ENCODE measurements around the gene RPS6KA5.
"Not testable (repeated sequence)": the region's sequence is repeated elsewhere in the genome, so short reads cannot be mapped to it uniquely, and the experiment has no call there.

Gene RPS6KA5

GRCh38 chr14:91060351-91061055 is at the start of gene RPS6KA5:
RPS6KA5 (minus strand) TSS chr14:91060641; CDS start chr14:91060434, 207 bp downstream.
- DNase-seq (ENCODE audit: low read depth in 2 of 2): peak; percentile 99 to 100

GRCh38 chr14:91108941-91109611 is 48.6 kb upstream of the RPS6KA5 start:
- DNase-seq (ENCODE audit: low read depth in 2 of 2): no peak

GRCh38 chr14:91103116-91103515 is 42.7 kb upstream of the RPS6KA5 start:
- no peak for DNase-seq (ENCODE audit: low read depth in 2 of 2)

GRCh38 chr14:91100102-91100501 is 39.7 kb upstream of the RPS6KA5 start:
- DNase-seq (ENCODE audit: low read depth in 2 of 2): no peak

GRCh38 chr14:91098591-91098990 is 38.1 kb upstream of the RPS6KA5 start:
- DNase-seq (ENCODE audit: low read depth in 2 of 2): no peak

- not testable (repeated sequence) for DNase-seq (ENCODE audit: low read depth in 2 of 2)
Observed at GRCh38 chr14:91097657-91098056, 37.2 kb upstream of the RPS6KA5 start.

- no peak for DNase-seq (ENCODE audit: low read depth in 2 of 2)
Observed at GRCh38 chr14:91095178-91095577, 34.7 kb upstream of the RPS6KA5 start.

- DNase-seq (ENCODE audit: low read depth in 2 of 2): no peak
Observed at GRCh38 chr14:91094772-91095171, 34.3 kb upstream of the RPS6KA5 start.

GRCh38 chr14:91093743-91094472 is 33.5 kb upstream of the RPS6KA5 start:
- not testable (repeated sequence) for DNase-seq (ENCODE audit: low read depth in 2 of 2)

GRCh38 chr14:91092073-91092472 is 31.6 kb upstream of the RPS6KA5 start:
- no peak for DNase-seq (ENCODE audit: low read depth in 2 of 2)

- DNase-seq (ENCODE audit: low read depth in 2 of 2): no peak
Observed at GRCh38 chr14:91090743-91091142, 30.3 kb upstream of the RPS6KA5 start.

GRCh38 chr14:91089958-91090535 is 29.6 kb upstream of the RPS6KA5 start:
- DNase-seq (ENCODE audit: low read depth in 2 of 2): no peak

- no peak for DNase-seq (ENCODE audit: low read depth in 2 of 2)
Observed at GRCh38 chr14:91088585-91089235, 28.3 kb upstream of the RPS6KA5 start.

GRCh38 chr14:91087470-91087869 is 27.0 kb upstream of the RPS6KA5 start:
- not testable (repeated sequence) for DNase-seq (ENCODE audit: low read depth in 2 of 2)

GRCh38 chr14:91084516-91084915 is 24.1 kb upstream of the RPS6KA5 start:
- DNase-seq (ENCODE audit: low read depth in 2 of 2): no peak

GRCh38 chr14:91082282-91082681 is 21.8 kb upstream of the RPS6KA5 start:
- DNase-seq (ENCODE audit: low read depth in 2 of 2): no peak

- DNase-seq (ENCODE audit: low read depth in 2 of 2): no peak
Observed at GRCh38 chr14:91080071-91080470, 19.6 kb upstream of the RPS6KA5 start.

GRCh38 chr14:91078095-91078737 is 17.8 kb upstream of the RPS6KA5 start:
- DNase-seq (ENCODE audit: low read depth in 2 of 2): peak in 1 of 2 donors; percentile 23

GRCh38 chr14:91075553-91075952 is 15.1 kb upstream of the RPS6KA5 start:
- no peak for DNase-seq (ENCODE audit: low read depth in 2 of 2)

GRCh38 chr14:91070572-91070971 is 10.1 kb upstream of the RPS6KA5 start:
- DNase-seq (ENCODE audit: low read depth in 2 of 2): no peak

GRCh38 chr14:91068642-91069041 is 8.2 kb upstream of the RPS6KA5 start:
- no peak for DNase-seq (ENCODE audit: low read depth in 2 of 2)

Measured in stimulated activated CD8-positive, alpha-beta memory T cell treated with anti-CD3 and anti-CD28 coated beads, Interleukin-15, amount 100 ng/mL, for 4 hours (primary cell).